Liver (tissue), 9 donors: ENCODE results near the gene ALG1. TPM values are rescaled to one million over a fixed set of nuclear protein-coding genes. Genes with fewer than 3 reads are reported as not detected.
"Not testable (repeated sequence)": the region's sequence is repeated elsewhere in the genome, so short reads cannot be mapped to it uniquely, and the experiment has no call there.

ENCODE experiments used
- DNase-seq: peaks from one replicate; pipeline ENCODE4 v3.0.0-alpha.2; 2017; ENCODE audit warnings: low spot score
- H3K27ac ChIP-seq, 2 donors: one replicate each; pipeline ENCODE4 v1.7.0; 2013; ENCODE audit warnings: inconsistent platforms in 2 of 2, low read length in 2 of 2, control low read depth in 1 of 2, low read depth in 1 of 2, mild to moderate bottlenecking in 1 of 2
- H3K27me3 ChIP-seq, 4 donors: one replicate each; pipeline versions ENCODE4 v1.6.1 to v1.7.0; 2013; ENCODE audit warnings: low read length in 3 of 4, inconsistent platforms in 1 of 4, mild to moderate bottlenecking in 1 of 4, moderate library complexity in 1 of 4; ENCODE audit not compliant: control insufficient read depth in 4 of 4, insufficient read depth in 4 of 4
- H3K36me3 ChIP-seq, 4 donors: one replicate each; pipeline versions ENCODE4 v1.6.1 to v1.7.0; 2013; ENCODE audit warnings: low read length in 3 of 4, mild to moderate bottlenecking in 3 of 4, low read depth in 1 of 4, moderate library complexity in 1 of 4; ENCODE audit not compliant: control insufficient read depth in 4 of 4, insufficient read depth in 3 of 4
- H3K4me1 ChIP-seq, 4 donors: one replicate each; pipeline versions ENCODE4 v1.6.1 to v1.7.0; 2013; ENCODE audit warnings: low read length in 3 of 4, mild to moderate bottlenecking in 3 of 4, moderate library complexity in 1 of 4; ENCODE audit not compliant: control insufficient read depth in 4 of 4, insufficient read depth in 4 of 4
- H3K4me3 ChIP-seq, 3 donors: one replicate each; pipeline versions ENCODE4 v1.6.1 to v1.7.0; 2013; ENCODE audit warnings: low read length in 3 of 3, control low read depth in 1 of 3, low read depth in 1 of 3, mild to moderate bottlenecking in 1 of 3
- H3K9ac ChIP-seq, 2 donors: one replicate each; pipeline ENCODE4 v1.7.0; 2013; ENCODE audit warnings: low read length in 2 of 2, mild to moderate bottlenecking in 2 of 2, moderate library complexity in 2 of 2, control low read depth in 1 of 2, low read depth in 1 of 2
- H3K9me3 ChIP-seq, 4 donors: one replicate each; pipeline versions ENCODE4 v1.6.1 to v1.7.0; 2013; ENCODE audit warnings: low read length in 3 of 4; ENCODE audit not compliant: control insufficient read depth in 4 of 4
- HNF4A ChIP-seq, 2 donors: conservative IDR thresholded peaks; 2 replicates each; pipeline ENCODE4 v1.6.1; 2016; ENCODE audit warnings: antibody characterized with exemption in 2 of 2, mild to moderate bottlenecking in 2 of 2
- HNF4G ChIP-seq: IDR thresholded peaks from 2 replicates; pipeline ENCODE4 v1.6.1; 2016; ENCODE audit warnings: antibody characterized with exemption
- TAF1 ChIP-seq: conservative IDR thresholded peaks from 2 replicates; pipeline ENCODE4 v1.6.1; 2016; ENCODE audit warnings: antibody characterized with exemption, mild to moderate bottlenecking
- WGBS: extraction: QIAGEN DNeasy Blood & Tissue Kit; methylation state at CpG from one replicate; pipeline ENCODE4 v1.1.7; 2013; 5-methylcytosine and 5-hydroxymethylcytosine counted together
- polyA plus RNA-seq, 2 donors: library from polyadenylated mRNA; stranded (reverse) in 1 of 2; unstranded in 1 of 2; fragments of 200-250 nt in 1 of 2; fragments of >200 nt in 1 of 2; fragmentation: Nextera tagmentation in 1 of 2; extraction: Ambion mirVana in 1 of 2; gene quantifications; one replicate each; pipeline versions ENCODE4 v1.2.1 to v1.2.3, GENCODE V29; 2013 to 2015
- total RNA-seq, 2 donors: library from RNA; depleted of rRNA; stranded (reverse); fragments of >200 nt; gene quantifications; one replicate each; pipeline ENCODE4 v1.2.3, GENCODE V29; 2014
- donor health status: healthy.
- donor health status: healthy.
- donor health status: healthy.
- donor health status: healthy.
- donor health status: healthy.

The ALG1 gene
- total and polyA plus RNA-seq, 4 donors: 18.9 to 25.4 (median 20.6) TPM

DNA sequence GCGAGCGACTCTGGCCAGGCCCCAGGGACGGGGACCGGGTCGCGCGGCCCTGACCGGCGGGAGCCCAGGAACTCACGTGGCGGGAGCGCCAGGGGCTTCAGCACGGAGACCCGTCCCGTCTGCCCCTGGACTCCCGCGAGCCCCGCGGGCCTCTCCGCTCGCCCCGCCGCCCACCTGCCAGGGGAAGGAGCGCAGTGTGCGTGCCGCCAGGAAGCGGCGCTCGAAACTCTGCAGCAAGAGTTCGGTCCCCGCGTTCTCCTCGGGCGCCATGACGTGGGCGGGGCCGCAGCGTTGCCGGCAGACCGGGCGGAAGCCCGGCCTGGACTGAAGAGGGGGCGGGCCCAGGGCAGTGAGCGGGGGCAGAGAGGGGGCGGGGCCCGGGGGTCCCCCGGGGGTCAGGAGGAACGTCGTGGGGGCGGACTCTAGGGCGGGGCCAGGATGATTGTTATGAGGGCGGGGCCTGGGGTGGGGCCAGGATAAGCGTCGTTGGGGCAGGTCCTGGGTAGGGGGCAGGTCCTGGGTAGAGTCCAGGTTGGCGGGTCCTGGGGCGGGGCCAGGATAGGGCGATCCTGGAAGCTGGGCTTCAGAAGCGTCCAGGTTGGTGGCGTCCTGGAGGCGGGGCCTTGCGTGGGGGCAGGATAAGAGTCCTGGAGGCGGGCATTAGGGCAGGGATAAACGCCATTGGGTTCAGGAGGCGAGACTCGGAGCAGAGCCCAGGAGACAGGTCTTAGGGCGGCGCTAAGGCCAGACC, 26.0 kb downstream of the ALG1 start, which contains the start of gene EEF2KMT (continued):
- peak; percentile 17 for TF ChIP-seq HNF4G

DNA sequence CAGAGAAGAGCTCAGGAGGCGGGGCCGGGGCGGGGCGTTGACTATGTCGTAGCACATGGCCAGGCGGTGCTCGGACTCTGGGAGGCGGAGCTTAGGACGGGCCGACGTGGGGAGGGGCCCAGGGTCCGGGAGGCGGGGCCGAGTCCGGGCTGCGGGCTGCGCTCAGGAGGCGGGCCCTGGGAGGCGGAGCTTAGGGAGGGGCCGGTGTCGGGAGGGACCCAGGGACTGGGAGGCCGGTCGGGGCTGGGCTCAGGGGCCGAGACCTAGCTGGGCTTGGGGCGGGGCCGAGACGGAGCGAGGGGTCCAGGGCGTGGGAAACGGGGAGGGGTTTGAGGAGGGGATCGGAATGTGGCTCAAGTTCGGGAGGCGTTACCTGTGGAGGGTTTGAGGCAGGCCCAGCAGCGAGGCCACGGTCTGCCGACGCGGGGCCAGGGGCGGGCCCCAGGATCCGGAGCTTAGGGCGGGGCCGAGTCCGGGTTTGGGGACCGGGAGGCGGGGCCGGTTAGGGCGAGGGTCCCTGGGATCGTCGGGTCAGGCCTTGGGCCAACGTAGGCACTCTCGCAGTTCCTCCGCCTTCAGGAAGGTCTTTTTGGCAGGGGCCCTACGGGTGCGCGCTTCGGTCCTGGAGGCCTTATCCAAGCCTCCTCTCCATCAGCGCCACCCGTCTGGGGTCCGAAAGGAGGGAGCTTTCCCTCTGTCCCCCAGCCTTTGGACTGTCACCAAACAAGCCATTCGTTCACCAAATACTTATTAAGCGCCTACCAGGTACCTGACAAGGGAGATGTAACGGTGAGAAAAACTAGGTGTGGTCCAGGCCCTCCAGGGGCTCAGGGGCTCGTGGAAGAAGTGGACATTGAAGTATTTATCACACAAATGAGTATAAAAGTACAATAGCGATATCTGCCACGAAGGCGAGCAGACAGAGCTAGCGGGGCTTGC, 26.8 kb downstream of the ALG1 start:
- not testable (repeated sequence) for H3K9ac ChIP-seq
- 1% methylated on average over 55 of the region's 67 CpGs for WGBS

DNA sequence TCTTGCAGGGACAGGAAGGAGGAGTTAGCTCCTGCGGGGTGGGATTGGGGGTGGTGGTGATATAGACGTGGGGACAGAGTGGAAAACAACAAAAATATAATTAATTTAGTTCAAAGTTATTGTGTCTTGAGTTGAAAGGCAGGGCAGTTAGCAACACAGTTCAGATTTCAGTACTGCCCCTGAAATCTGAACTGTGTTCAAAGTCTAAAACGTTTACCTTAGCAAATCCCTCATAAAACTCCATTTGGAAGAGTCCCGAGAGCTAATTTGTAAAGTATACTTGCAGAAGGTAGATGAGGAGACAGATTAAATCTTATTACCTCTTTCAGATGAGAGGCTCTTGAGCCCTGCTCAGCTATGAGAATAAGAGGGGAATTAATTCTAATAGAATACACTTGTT, 27.5 kb downstream of the ALG1 start:
- DNase-seq, H3K9ac ChIP-seq, H3K27ac ChIP-seq, H3K4me1 ChIP-seq, H3K36me3 ChIP-seq, H3K4me3 ChIP-seq, H3K27me3 ChIP-seq, H3K9me3 ChIP-seq: not testable (repeated sequence)
- 4% methylated on average over 4 of the region's 4 CpGs for WGBS
- peak; percentile 54 to 61 for TF ChIP-seq HNF4A (conservative IDR thresholded peaks at IDR 0.05)

More for the DNA sequence above, 26.8 kb downstream of the ALG1 start:
- not testable (repeated sequence) for H3K4me1 ChIP-seq, H3K27me3 ChIP-seq, H3K36me3 ChIP-seq, H3K9me3 ChIP-seq
- Histone ChIP-seq H3K27ac (peak overlapping the region; percentile 50 to 54), H3K4me3 (peak overlapping the region; percentile 7 to 61 (median 55))
- DNase-seq: peak; percentile 79
- TF ChIP-seq TAF1: peak; percentile 3

DNA sequence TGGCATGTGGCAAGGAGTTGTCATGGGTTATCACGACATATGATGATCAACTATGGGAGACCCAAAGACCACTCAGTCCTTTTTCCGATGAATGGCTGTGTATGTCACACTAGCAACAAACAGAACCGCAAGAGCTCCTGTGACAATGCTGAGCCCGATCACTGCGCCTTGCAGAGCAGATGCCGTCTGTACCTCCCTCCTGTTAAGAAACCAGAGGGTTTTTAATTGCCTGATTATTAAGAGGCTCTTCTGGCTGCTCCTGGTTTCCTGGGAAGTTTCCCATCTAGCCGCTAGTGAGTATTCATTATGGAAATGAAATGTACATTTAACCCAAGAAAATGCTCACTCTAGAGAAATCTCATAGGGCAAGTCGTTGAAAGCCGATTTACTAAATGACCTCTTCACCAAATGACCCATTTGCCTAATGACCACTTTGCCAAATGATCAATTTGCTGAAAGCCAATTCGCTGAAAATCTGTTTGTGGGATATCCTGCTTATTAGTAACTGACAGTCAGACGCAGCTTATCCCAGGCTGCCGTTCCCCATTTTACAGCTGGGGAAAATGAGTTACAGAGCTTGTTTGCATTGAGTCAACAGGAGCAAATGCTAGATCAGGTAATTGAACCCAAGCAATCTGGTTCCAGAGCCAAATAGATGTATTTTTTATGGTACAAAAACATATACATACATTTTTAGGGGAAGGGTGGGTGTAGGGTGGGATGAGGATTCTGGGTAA, 31.8 kb downstream of the ALG1 start:
- H3K36me3 ChIP-seq, H3K9me3 ChIP-seq, H3K4me1 ChIP-seq, H3K4me3 ChIP-seq, DNase-seq, H3K27ac ChIP-seq, H3K9ac ChIP-seq, H3K27me3 ChIP-seq: not testable (repeated sequence)
- WGBS: 93% methylated on average over 12 of the region's 12 CpGs

DNA sequence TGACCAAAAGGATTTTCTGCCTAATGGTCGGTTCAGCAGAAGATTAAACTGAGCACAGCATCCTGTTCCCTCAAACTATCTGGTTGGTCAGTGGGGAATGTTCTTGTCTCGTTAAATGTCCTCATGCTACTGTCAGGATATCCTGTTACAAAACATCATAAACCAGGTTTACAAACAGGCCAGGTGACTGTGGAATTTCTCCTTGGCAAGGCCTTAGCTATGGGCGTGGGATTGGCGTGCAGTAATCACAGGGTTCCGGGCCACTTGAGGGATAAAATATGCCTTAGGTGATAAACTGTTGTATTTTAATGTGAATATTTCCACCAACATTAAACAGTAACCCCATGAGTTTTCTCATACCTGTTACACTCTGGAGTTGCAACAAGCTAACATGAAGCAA, 33.4 kb downstream of the ALG1 start:
- not testable (repeated sequence) for H3K27ac ChIP-seq, H3K27me3 ChIP-seq, H3K9ac ChIP-seq, H3K4me3 ChIP-seq, H3K4me1 ChIP-seq, H3K9me3 ChIP-seq, H3K36me3 ChIP-seq, DNase-seq
- WGBS: 66% methylated on average over 5 of the region's 5 CpGs
